Caco-2 (cell line): Measurements from ENCODE around the gene ZC3H18. TPM values are rescaled to one million over a fixed set of nuclear protein-coding genes. Genes with fewer than 3 reads are reported as not detected.

Experiments
- BruUV-seq: library from RNA; stranded (reverse); fragments of 400-500 nt; replicated peaks from 2 replicates; lab custom pipeline; 2021; lab: Mats Ljungman, UMichigan
- CTCF ChIA-PET: fragments of 300-600 bp; sonication (Branson Sonifier 250); formaldehyde crosslinking; loops from one replicate; lab custom pipeline; 2022; ENCODE audit warnings: antibody characterized with exemption; lab: Charles Lee
- POLR2A ChIA-PET: fragments of 300-600 bp; sonication (Branson Sonifier 250); formaldehyde crosslinking; loops from one replicate; lab custom pipeline; 2022; ENCODE audit warnings: antibody characterized with exemption; lab: Charles Lee
- DNase-seq, 2 experiments: peaks; one replicate each; pipeline versions ENCODE4 v3.0.0 to v3.0.0-alpha.2; 2020 to 2022
- H3K27me3 ChIP-seq: replicated peaks from 2 replicates; pipeline ENCODE4 v1.6.0; 2011; ENCODE audit warnings: low read length; ENCODE audit not compliant: control insufficient read depth, insufficient read depth
- H3K36me3 ChIP-seq: 2 replicates; pipeline ENCODE4 v1.5.1; 2011; ENCODE audit warnings: low read length; ENCODE audit not compliant: control insufficient read depth, insufficient read depth
- H3K4me1 ChIP-seq: fragments of 250-450 bp; sonication (Bioruptor Pico); 2 replicates; pipeline ENCODE4 v1.5.1; 2020; ENCODE audit warnings: mild to moderate bottlenecking
- H3K4me3 ChIP-seq: 2 replicates; pipeline ENCODE4 v1.5.1; 2011; ENCODE audit warnings: low read depth, mild to moderate bottlenecking, control low read depth, low read length
- H3K9me3 ChIP-seq: fragments of 250-450 bp; sonication (Bioruptor Pico); 2 replicates; pipeline ENCODE4 v1.5.1; 2020; ENCODE audit warnings: mild to moderate bottlenecking, moderate library complexity
- H3K27ac Mint-ChIP-seq: one replicate; pipeline ENCODE4 v1.8.0; 2022; ENCODE audit warnings: mixed read lengths; ENCODE audit not compliant: unreplicated experiment
- H3K27me3 Mint-ChIP-seq: one replicate; pipeline ENCODE4 v1.8.0; 2022; ENCODE audit warnings: mixed read lengths; ENCODE audit not compliant: insufficient read depth, unreplicated experiment
- H3K36me3 Mint-ChIP-seq: one replicate; pipeline ENCODE4 v1.8.0; 2022; ENCODE audit warnings: mild to moderate bottlenecking, mixed read lengths; ENCODE audit not compliant: insufficient read depth, unreplicated experiment
- H3K4me1 Mint-ChIP-seq: one replicate; pipeline ENCODE4 v1.8.0; 2022; ENCODE audit warnings: low read depth, mixed read lengths; ENCODE audit not compliant: unreplicated experiment
- H3K4me3 Mint-ChIP-seq: one replicate; pipeline ENCODE4 v1.8.0; 2022; ENCODE audit warnings: mild to moderate bottlenecking, moderate library complexity, mixed read lengths; ENCODE audit not compliant: unreplicated experiment
- H3K9me3 Mint-ChIP-seq: one replicate; pipeline ENCODE4 v1.8.0; 2022; ENCODE audit warnings: mixed read lengths; ENCODE audit not compliant: unreplicated experiment
- CTCF ChIP-seq, 2 experiments: fragments of 200-600 bp in 1 of 2; IDR thresholded peaks; 1 replicate in 1 of 2; 2 replicates in 1 of 2; pipeline versions ENCODE4 v1.5.1 to v1.8.0; 2011 to 2022; ENCODE audit warnings: antibody characterized with exemption in 1 of 2, control low read depth in 1 of 2, inconsistent platforms in 1 of 2, low read depth in 1 of 2, low read length in 1 of 2, mild to moderate bottlenecking in 1 of 2, moderate library complexity in 1 of 2; ENCODE audit not compliant: insufficient read depth in 1 of 2, severe bottlenecking in 1 of 2, unreplicated experiment in 1 of 2
- intact Hi-C: fragments of 100-400 bp; cut with micrococcal nuclease; formaldehyde crosslinking; loops from one replicate; pipeline ENCODE4 v1.10.0; 2022; ENCODE audit not compliant: unreplicated experiment
- total RNA-seq: library from RNA; stranded (reverse); gene quantifications from 2 replicates; pipeline ENCODE4 v1.2.3, GENCODE V29; 2022

The ZC3H18 gene
- total RNA-seq, 1 experiment from 2014 or later = 82.0 TPM

GRCh38 chr16:88613911-88614817, 44.0 kb downstream of the ZC3H18 start:
- H3K27ac Mint-ChIP-seq = no peak overlapping the region
- Histone ChIP-seq H3K9me3 (no peaks in the 10 kb centered on the region), H3K36me3 (peaks cover 2% of the 10 kb centered on the region; the same call in 1 of the 2 replicates), H3K4me3 (no peak overlapping the region), H3K4me1 (peaks cover 10% of the 10 kb centered on the region; the same call in 1 of the 2 replicates), H3K27me3 (no peaks in the 10 kb centered on the region)
- no TSS peak for BruUV-seq
- TF ChIP-seq CTCF (IDR thresholded peaks at IDR 0.05; ENCODE audit: insufficient read depth in 1 of 2, low read depth in 1 of 2, low read length in 1 of 2, severe bottlenecking in 1 of 2, unreplicated experiment in 1 of 2) = no peak
- intact Hi-C loops = no loop called here
- no peaks in the 10 kb centered on the region for H3K9me3 Mint-ChIP-seq
- peaks cover 72% of the 10 kb centered on the region for H3K36me3 Mint-ChIP-seq
- H3K4me3 Mint-ChIP-seq = no peak overlapping the region
- no peak for DNase-seq
- ChIA-PET CTCF (no interaction called here), POLR2A (no interaction called here)
- H3K4me1 Mint-ChIP-seq = peaks cover 27% of the 10 kb centered on the region
- H3K27me3 Mint-ChIP-seq = no peaks in the 10 kb centered on the region

GRCh38 chr16:88614818-88615580, 44.8 kb downstream of the ZC3H18 start:
- no peak for TF ChIP-seq CTCF (IDR thresholded peaks at IDR 0.05; ENCODE audit: insufficient read depth in 1 of 2, low read depth in 1 of 2, low read length in 1 of 2, severe bottlenecking in 1 of 2, unreplicated experiment in 1 of 2)
- H3K27me3 ChIP-seq = no peaks in the 10 kb centered on the region
- POLR2A ChIA-PET = no interaction called here
- DNase-seq = no peak
- Mint-ChIP-seq H3K36me3 (peaks cover 75% of the 10 kb centered on the region), H3K9me3 (no peaks in the 10 kb centered on the region), H3K27ac (no peak overlapping the region), H3K27me3 (no peaks in the 10 kb centered on the region), H3K4me1 (peaks cover 27% of the 10 kb centered on the region), H3K4me3 (no peak overlapping the region)
- H3K4me1 ChIP-seq = peaks cover 10% of the 10 kb centered on the region; the same call in 1 of the 2 replicates
- H3K36me3 ChIP-seq = peaks cover 7% of the 10 kb centered on the region
- H3K4me3 ChIP-seq = no peak overlapping the region
- intact Hi-C loops = no loop called here
- BruUV-seq = no TSS peak
- no peaks in the 10 kb centered on the region for H3K9me3 ChIP-seq
- CTCF ChIA-PET = no interaction called here

- Mint-ChIP-seq H3K27ac (no peak overlapping the region), H3K36me3 (peaks cover 74% of the 10 kb centered on the region), H3K4me3 (no peak overlapping the region), H3K4me1 (peaks cover 27% of the 10 kb centered on the region), H3K9me3 (no peaks in the 10 kb centered on the region), H3K27me3 (no peaks in the 10 kb centered on the region)
- no peak for TF ChIP-seq CTCF (IDR thresholded peaks at IDR 0.05; ENCODE audit: insufficient read depth in 1 of 2, low read depth in 1 of 2, low read length in 1 of 2, severe bottlenecking in 1 of 2, unreplicated experiment in 1 of 2)
- H3K27me3 ChIP-seq = no peaks in the 10 kb centered on the region
- BruUV-seq = no TSS peak
- no peak for DNase-seq
- intact Hi-C loops = no loop called here
- peaks cover 7% of the 10 kb centered on the region for H3K36me3 ChIP-seq
- no peaks in the 10 kb centered on the region for H3K9me3 ChIP-seq
- H3K4me3 ChIP-seq = no peak overlapping the region
- H3K4me1 ChIP-seq = peaks cover 10% of the 10 kb centered on the region; the same call in 1 of the 2 replicates
- POLR2A ChIA-PET = no interaction called here
- CTCF ChIA-PET = no interaction called here
Observed at GRCh38 chr16:88616320-88616719, 46.1 kb downstream of the ZC3H18 start.
